ENCODE data around the gene AATK.

DNA sequence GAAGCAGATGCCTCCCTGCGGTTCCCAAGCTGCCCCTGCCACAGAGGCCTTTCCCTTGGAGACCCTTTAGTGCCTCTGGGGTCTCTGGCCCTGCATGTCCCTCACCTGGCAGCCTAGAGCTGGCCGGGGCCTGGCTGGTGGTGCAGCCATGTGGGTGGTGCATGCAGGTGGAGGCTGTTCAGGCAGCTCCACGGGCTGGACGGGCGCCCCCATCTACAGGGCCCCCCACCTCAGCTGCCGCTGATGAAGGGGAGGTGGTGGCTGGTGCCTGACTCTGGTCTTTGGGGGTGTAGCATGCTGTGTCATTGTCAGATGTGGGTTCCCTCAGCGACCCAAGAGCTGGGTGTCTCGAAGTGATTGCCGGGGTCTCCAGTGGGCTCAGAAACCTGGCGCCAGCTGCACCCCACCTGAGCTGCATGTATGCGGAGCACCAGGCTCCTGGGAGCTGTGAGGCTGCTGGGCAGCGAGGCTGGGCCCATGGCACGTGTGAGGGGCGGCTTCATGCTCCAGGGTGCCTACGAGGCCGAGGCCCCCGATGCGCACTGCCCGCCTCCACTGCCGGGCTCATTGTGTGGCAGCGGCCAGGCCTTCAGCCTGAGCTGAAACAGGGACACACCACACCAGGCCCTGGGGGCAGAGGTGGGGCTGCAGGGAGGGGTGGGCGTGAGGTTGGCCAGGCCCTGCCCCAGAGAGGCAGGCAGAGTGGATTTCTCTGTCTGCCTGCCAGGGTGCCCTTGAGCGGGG is 74.1 kb downstream of the AATK start:
- TF ChIP-seq, protein P1, sequence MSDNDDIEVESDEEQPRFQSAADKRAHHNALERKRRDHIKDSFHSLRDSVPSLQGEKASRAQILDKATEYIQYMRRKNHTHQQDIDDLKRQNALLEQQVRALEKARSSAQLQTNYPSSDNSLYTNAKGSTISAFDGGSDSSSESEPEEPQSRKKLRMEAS (IDR thresholded peaks at IDR 0.05; ENCODE audit: insufficient read depth, insufficient read length) = no peak
- TF ChIP-seq POLR2A (IDR thresholded peaks at IDR 0.05; ENCODE audit: low read depth, low read length) (no peak), CTCF (IDR thresholded peaks at IDR 0.05; ENCODE audit: extremely low read depth in 1 of 2, insufficient read depth in 1 of 2, low read depth in 1 of 2, low read length in 2 of 2) (no peak)

Measured in endothelial cell of umbilical vein (primary cell).